ENCODE data around the gene TBC1D2. TPM values are rescaled to one million over a fixed set of nuclear protein-coding genes. Genes with fewer than 3 reads are reported as not detected.

The TBC1D2 gene
- total RNA-seq, 4 donors from 2014 or later, result 4.9 to 9.8 (median 7.8) TPM

DNA sequence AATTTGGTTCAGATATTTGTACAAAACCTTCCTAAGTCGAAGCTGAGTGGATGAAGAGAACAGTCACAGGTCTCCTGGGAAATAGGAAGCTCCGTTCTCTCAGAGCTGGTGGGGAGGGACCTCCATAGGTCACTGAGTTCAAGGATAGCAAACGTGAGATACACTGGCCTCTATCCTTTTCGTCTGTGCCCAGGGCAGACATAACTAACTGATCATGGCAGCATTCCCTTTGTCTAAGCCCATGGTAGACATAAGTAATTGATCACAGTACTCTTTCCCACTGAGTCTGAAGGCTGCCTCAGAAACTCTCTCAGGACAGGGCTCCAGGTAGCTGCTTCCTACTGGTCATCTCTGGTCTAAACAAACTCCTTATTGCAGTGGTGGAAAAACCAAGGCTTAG is 50.8 kb downstream of the TBC1D2 start:
- ATAC-seq, result no peak
- H3K9me3 ChIP-seq, result no peaks in the 10 kb centered on the region
- no peak overlapping the region for H3K27ac ChIP-seq
- no peaks in the 10 kb centered on the region for H3K27me3 ChIP-seq
- H3K36me3 ChIP-seq, result peaks cover 0 to 42% of the 10 kb centered on the region in 2 donors
- TF ChIP-seq, protein P1, sequence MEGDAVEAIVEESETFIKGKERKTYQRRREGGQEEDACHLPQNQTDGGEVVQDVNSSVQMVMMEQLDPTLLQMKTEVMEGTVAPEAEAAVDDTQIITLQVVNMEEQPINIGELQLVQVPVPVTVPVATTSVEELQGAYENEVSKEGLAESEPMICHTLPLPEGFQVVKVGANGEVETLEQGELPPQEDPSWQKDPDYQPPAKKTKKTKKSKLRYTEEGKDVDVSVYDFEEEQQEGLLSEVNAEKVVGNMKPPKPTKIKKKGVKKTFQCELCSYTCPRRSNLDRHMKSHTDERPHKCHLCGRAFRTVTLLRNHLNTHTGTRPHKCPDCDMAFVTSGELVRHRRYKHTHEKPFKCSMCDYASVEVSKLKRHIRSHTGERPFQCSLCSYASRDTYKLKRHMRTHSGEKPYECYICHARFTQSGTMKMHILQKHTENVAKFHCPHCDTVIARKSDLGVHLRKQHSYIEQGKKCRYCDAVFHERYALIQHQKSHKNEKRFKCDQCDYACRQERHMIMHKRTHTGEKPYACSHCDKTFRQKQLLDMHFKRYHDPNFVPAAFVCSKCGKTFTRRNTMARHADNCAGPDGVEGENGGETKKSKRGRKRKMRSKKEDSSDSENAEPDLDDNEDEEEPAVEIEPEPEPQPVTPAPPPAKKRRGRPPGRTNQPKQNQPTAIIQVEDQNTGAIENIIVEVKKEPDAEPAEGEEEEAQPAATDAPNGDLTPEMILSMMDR (IDR thresholded peaks at IDR 0.05), result no peak
- no peak for TF ChIP-seq POLR2AphosphoS5 (IDR thresholded peaks at IDR 0.05)
- TF ChIP-seq POLR2A (IDR thresholded peaks at IDR 0.05), result no peak
- no peak for TF ChIP-seq EP300 (IDR thresholded peaks at IDR 0.05)
- H3K4me3 ChIP-seq, result no peak overlapping the region
- 20% methylated on average over 1 of the region's 4 CpGs; no CpG with 5 or more reads in 1 of the 2 donors for WGBS, 2 donors (ENCODE audit: low coverage in 1 of 2)
- H3K4me1 ChIP-seq, result peaks cover 0 to 7% (median 0%) of the 10 kb centered on the region in 3 donors

DNA sequence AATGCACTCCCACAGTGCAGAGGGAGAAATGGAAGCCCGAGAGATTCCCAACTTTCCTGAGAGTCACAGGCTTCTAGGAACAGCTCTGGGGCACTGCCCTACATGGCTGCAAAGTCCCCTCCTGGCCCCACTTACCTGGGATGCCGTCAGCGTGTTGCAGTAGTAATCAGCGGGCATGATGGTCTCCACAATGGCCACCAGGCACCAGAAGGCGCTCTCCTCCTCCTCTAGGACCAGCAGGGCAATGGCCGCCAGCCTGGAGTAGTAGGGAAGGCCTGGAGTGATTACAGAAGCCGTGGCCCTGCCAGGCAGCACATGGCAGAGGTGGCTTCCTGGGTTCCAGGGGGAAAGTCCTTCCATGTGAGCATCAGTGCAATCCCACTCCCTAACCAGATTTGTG is 52.3 kb downstream of the TBC1D2 start:
- WGBS, 2 donors (ENCODE audit: low coverage in 1 of 2), result 100% methylated on average over 1 of the region's 7 CpGs; no CpG with 5 or more reads in 1 of the 2 donors
- no peaks in the 10 kb centered on the region for H3K9me3 ChIP-seq
- no peak for TF ChIP-seq EP300 (IDR thresholded peaks at IDR 0.05)
- TF ChIP-seq, protein P1 (IDR thresholded peaks at IDR 0.05), result no peak
- TF ChIP-seq POLR2A (IDR thresholded peaks at IDR 0.05), result no peak
- no peak for TF ChIP-seq POLR2AphosphoS5 (IDR thresholded peaks at IDR 0.05)
- ATAC-seq, result no peak
- H3K4me3 ChIP-seq, result no peak overlapping the region
- peaks cover 0 to 7% (median 0%) of the 10 kb centered on the region in 3 donors for H3K4me1 ChIP-seq
- H3K27me3 ChIP-seq, result no peaks in the 10 kb centered on the region
- no peak overlapping the region for H3K27ac ChIP-seq
- peaks cover 0 to 45% of the 10 kb centered on the region in 2 donors for H3K36me3 ChIP-seq

DNA sequence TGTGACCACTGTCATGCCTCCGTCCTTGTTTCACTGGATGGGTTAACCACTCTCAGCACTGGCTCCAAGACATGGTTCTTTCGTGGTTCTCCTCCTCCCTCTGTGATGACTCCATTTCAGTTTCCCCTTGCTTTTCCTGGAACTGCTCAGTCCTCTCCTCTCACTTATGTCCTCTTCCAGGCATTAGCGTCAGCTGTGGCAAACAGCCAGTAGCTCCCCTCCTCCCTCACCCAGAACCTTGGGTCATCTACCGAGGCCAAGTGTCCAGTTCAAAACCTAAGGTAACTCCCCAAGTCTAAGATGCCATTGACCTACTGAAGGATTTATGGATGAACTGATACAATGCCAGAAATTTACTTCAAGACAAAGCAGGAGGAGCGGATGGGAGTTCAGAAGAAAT is 53.2 kb downstream of the TBC1D2 start:
- Histone ChIP-seq H3K4me1 (peaks cover 0 to 7% (median 0%) of the 10 kb centered on the region in 3 donors), H3K9me3 (no peaks in the 10 kb centered on the region), H3K4me3 (no peak overlapping the region), H3K36me3 (peaks cover 0 to 37% of the 10 kb centered on the region in 2 donors), H3K27me3 (no peaks in the 10 kb centered on the region), H3K27ac (no peak overlapping the region)
- TF ChIP-seq EP300 (IDR thresholded peaks at IDR 0.05) (no peak), POLR2A (IDR thresholded peaks at IDR 0.05) (no peak), POLR2AphosphoS5 (IDR thresholded peaks at IDR 0.05) (no peak)
- TF ChIP-seq, protein P1 (IDR thresholded peaks at IDR 0.05), result no peak
- 77 to 83% methylated on average over 3 to 5 of the region's 5 CpGs for WGBS, 2 donors (ENCODE audit: low coverage in 1 of 2)
- ATAC-seq, result no peak

DNA sequence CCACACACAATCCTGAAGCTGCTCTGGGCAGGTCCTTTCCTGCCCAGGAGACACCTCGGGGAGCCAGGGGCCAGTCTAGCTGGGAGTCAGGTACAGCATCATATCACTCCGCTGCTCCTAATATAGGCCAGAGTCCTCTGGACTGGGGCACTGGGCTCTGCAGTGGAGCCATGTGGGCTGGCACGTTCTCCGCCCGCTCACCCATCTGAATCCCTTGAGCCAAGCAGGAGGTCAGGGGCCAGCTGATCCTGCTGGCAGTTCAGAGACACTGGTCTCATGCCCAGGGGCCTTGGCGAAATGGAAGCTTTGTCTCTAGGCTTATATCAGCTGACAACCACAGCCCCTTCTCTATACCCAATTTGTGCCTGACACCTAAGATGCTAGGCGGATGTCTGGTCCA is 53.7 kb downstream of the TBC1D2 start:
- no peaks in the 10 kb centered on the region for H3K9me3 ChIP-seq
- 96 to 100% methylated on average over 1 to 3 of the region's 7 CpGs for WGBS, 2 donors (ENCODE audit: low coverage in 1 of 2)
- peaks cover 0 to 7% (median 0%) of the 10 kb centered on the region in 3 donors for H3K4me1 ChIP-seq
- no peak overlapping the region for H3K27ac ChIP-seq
- H3K36me3 ChIP-seq, result peaks cover 0 to 37% of the 10 kb centered on the region in 2 donors
- TF ChIP-seq POLR2A (IDR thresholded peaks at IDR 0.05), result no peak
- TF ChIP-seq EP300 (IDR thresholded peaks at IDR 0.05), result no peak
- no peak for TF ChIP-seq POLR2AphosphoS5 (IDR thresholded peaks at IDR 0.05)
- TF ChIP-seq, protein P1 (IDR thresholded peaks at IDR 0.05), result no peak
- H3K27me3 ChIP-seq, result no peaks in the 10 kb centered on the region
- no peak for ATAC-seq
- no peak overlapping the region for H3K4me3 ChIP-seq

DNA sequence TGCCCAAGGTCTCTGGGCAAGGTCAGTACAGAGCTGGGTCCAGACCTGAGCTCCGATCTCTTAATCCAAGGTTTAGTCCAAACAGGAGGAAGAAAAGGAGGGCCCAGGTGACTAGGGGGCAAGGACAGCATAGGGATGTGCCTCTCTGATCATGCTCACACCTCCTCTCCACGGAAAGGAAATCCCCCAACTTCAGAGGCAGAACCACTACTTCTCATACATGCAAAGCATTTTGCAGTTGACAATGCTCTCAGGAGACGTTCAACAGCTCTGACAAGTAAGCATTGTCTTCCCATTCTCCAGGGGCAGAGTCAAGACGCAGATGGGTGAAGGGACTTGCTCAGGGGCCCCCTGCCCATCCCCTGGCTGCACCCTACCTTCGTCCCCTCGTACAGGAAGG is 54.3 kb downstream of the TBC1D2 start:
- Histone ChIP-seq H3K9me3 (no peaks in the 10 kb centered on the region), H3K4me1 (peaks cover 0 to 7% (median 0%) of the 10 kb centered on the region in 3 donors), H3K4me3 (no peak overlapping the region), H3K27ac (no peak overlapping the region), H3K36me3 (peaks cover 0 to 37% of the 10 kb centered on the region in 2 donors), H3K27me3 (no peaks in the 10 kb centered on the region)
- ATAC-seq, result no peak
- TF ChIP-seq POLR2A (IDR thresholded peaks at IDR 0.05), result no peak
- TF ChIP-seq POLR2AphosphoS5 (IDR thresholded peaks at IDR 0.05), result no peak
- TF ChIP-seq, protein P1 (IDR thresholded peaks at IDR 0.05), result no peak
- no peak for TF ChIP-seq EP300 (IDR thresholded peaks at IDR 0.05)
- 58 to 88% methylated on average over 2 to 3 of the region's 6 CpGs for WGBS, 2 donors (ENCODE audit: low coverage in 1 of 2)

Data from gastroesophageal sphincter (tissue), 4 donors.